GM12873 (cell line): Measurements from ENCODE around the gene C11orf68.

Source experiments
- CTCF ChIP-seq: IDR thresholded peaks from 2 replicates; pipeline ENCODE4 v1.5.1; 2012; ENCODE audit warnings: low read depth, mild to moderate bottlenecking, moderate library complexity, low read length, control low read depth; ENCODE audit not compliant: insufficient read depth; ENCODE audit errors: missing control alignments

The C11orf68 gene

GRCh38 chr11:65917434-65918210 lies 1.2 kb downstream of the C11orf68 start:
- TF ChIP-seq CTCF, result no peak

- no peak for TF ChIP-seq CTCF
These were observed 1.8 kb downstream of the C11orf68 start for GRCh38 chr11:65917077-65917433.

GRCh38 chr11:65916391-65916790 lies 2.5 kb downstream of the C11orf68 start:
- no peak for TF ChIP-seq CTCF

- no peak for TF ChIP-seq CTCF
These were observed 3.0 kb downstream of the C11orf68 start for GRCh38 chr11:65915821-65916251.

- TF ChIP-seq CTCF, result no peak
These were observed 3.6 kb downstream of the C11orf68 start for GRCh38 chr11:65915101-65915820.

- no peak for TF ChIP-seq CTCF
These were observed 6.0 kb downstream of the C11orf68 start for GRCh38 chr11:65912845-65913244.

GRCh38 chr11:65911682-65912568 lies 6.9 kb downstream of the C11orf68 start:
- no peak for TF ChIP-seq CTCF
